K562 (cell line): ENCODE data around the gene COL8A2. TPM values are rescaled to one million over a fixed set of nuclear protein-coding genes. Genes with fewer than 3 reads are reported as not detected.

Experiments
- ARHGAP35 ChIP-seq: fragments of 450-650 bp; IDR thresholded peaks from 2 replicates; pipeline ENCODE4 v1.6.1; 2018; ENCODE audit not compliant: partially characterized antibody
- CBFB ChIP-seq: sonication (generic); formaldehyde crosslinking; IDR thresholded peaks from 2 replicates; pipeline ENCODE4 v1.4.0; 2020; ENCODE audit warnings: mild to moderate bottlenecking, missing genetic modification reagents
- CHD4 ChIP-seq: fragments of 200-600 bp; sonication (generic); IDR thresholded peaks from 3 replicates; pipeline ENCODE4 v1.6.1; 2012; ENCODE audit warnings: low read depth, mild to moderate bottlenecking, mixed read lengths, low read length, inconsistent platforms; ENCODE audit not compliant: insufficient read depth, insufficient replicate concordance, poor library complexity, severe bottlenecking
- DDX20 ChIP-seq: fragments of 450-650 bp; IDR thresholded peaks from 2 replicates; pipeline ENCODE4 v1.6.1; 2016; ENCODE audit warnings: missing genetic modification characterization, low read depth, mild to moderate bottlenecking, missing compliant biosample characterization, moderate library complexity
- DPF2 ChIP-seq: fragments of 450-650 bp; IDR thresholded peaks from 2 replicates; pipeline ENCODE4 v1.6.1; 2016
- KLF13 ChIP-seq: fragments of 450-650 bp; IDR thresholded peaks from 2 replicates; pipeline ENCODE4 v1.6.1; 2016; ENCODE audit warnings: missing genetic modification characterization, low read depth, mild to moderate bottlenecking, missing compliant biosample characterization, moderate library complexity, borderline replicate concordance
- POLR2B ChIP-seq: fragments of 450-650 bp; IDR thresholded peaks from 2 replicates; pipeline ENCODE4 v1.6.1; 2018; ENCODE audit warnings: low read depth; ENCODE audit not compliant: partially characterized antibody
- POLR3G ChIP-seq: IDR thresholded peaks from 2 replicates; pipeline ENCODE4 v1.6.1; 2011; ENCODE audit not compliant: insufficient read length, insufficient replicate concordance; ENCODE audit errors: extremely low read depth
- RBM39 ChIP-seq: fragments of 200-400 bp; formaldehyde crosslinking; optimal IDR thresholded peaks from 2 replicates; pipeline ENCODE3; 2018; ENCODE audit warnings: low read depth, low read length
- SIRT6 ChIP-seq: IDR thresholded peaks from one replicate; pipeline ENCODE4 v1.6.1; 2012; ENCODE audit warnings: low read depth, mild to moderate bottlenecking, control low read depth, inconsistent platforms, low read length, moderate library complexity
- TBL1XR1 ChIP-seq, 2 experiments: IDR thresholded peaks; 2 replicates each; pipeline ENCODE4 v1.6.1; 2012; ENCODE audit warnings: improper control_type of control experiment in 2 of 2, low read length in 2 of 2, mild to moderate bottlenecking in 1 of 2
- TRIM28 ChIP-seq: fragments of 450-650 bp; IDR thresholded peaks from 2 replicates; pipeline ENCODE4 v1.6.1; 2017
- polyA plus RNA-seq, 8 experiments: library from polyadenylated mRNA; depleted of rRNA in 4 of 8; stranded (reverse) in 5 of 8; unstranded in 3 of 8; fragments of >200 nt; fragmentation: Nextera tagmentation in 2 of 8; fragmentation: Illumina TruSeq in 1 of 8; extraction: Ambion mirVana in 2 of 8; extraction: Trizol in 1 of 8; gene quantifications; 2 replicates each; pipeline versions ENCODE4 v1.2.1 to v1.2.3, GENCODE V29; 2011 to 2014; ENCODE audit warnings: inconsistent platforms in 1 of 8, missing spikeins in 1 of 8
- total RNA-seq, 7 experiments: library from RNA; depleted of rRNA in 6 of 7; stranded (reverse); fragments of >200 nt in 6 of 7; fragmentation: Illumina TruSeq in 2 of 7; extraction: Trizol in 2 of 7; gene quantifications; 2 replicates each; pipeline versions ENCODE4 v1.2.1 to v1.2.3, GENCODE V29; 2011 to 2021; ENCODE audit warnings: low replicate concordance in 1 of 7
- TF ChIP-seq, protein P1 (sequence below): fragments of 450-650 bp; IDR thresholded peaks from 2 replicates; pipeline ENCODE4 v1.6.1; 2018; ENCODE audit warnings: mild to moderate bottlenecking, low read depth; ENCODE audit not compliant: partially characterized antibody
- TF ChIP-seq, protein P2 (sequence below), 2 experiments: IDR thresholded peaks; 2 replicates each; pipeline ENCODE4 v1.6.1; 2012; ENCODE audit warnings: improper control_type of control experiment in 2 of 2, low read depth in 2 of 2, low read length in 2 of 2, borderline replicate concordance in 1 of 2
- TF ChIP-seq, protein P3 (sequence below): fragments of 450-650 bp; formaldehyde crosslinking; IDR thresholded peaks from 2 replicates; pipeline ENCODE4 v1.4.0; 2020; ENCODE audit warnings: mild to moderate bottlenecking, mixed read lengths
- TF ChIP-seq, protein P4 (sequence below): sonication (generic); formaldehyde crosslinking; IDR thresholded peaks from 2 replicates; pipeline ENCODE4 v1.8.1; 2022; ENCODE audit warnings: missing genetic modification reagents
- TF ChIP-seq, protein P5 (sequence below): fragments of 250-450 bp; sonication (Bioruptor Pico); IDR thresholded peaks from 2 replicates; pipeline ENCODE4 v1.8.0; 2021; ENCODE audit warnings: moderate library complexity, mild to moderate bottlenecking, inconsistent platforms

Gene COL8A2
- total and polyA plus RNA-seq, 9 of the 15 experiments (the other 6 are each of a cell fraction or from before 2014, with no cell fraction given) = 0.03 to 0.14 (median 0.04) TPM; not detected in 5

DNA sequence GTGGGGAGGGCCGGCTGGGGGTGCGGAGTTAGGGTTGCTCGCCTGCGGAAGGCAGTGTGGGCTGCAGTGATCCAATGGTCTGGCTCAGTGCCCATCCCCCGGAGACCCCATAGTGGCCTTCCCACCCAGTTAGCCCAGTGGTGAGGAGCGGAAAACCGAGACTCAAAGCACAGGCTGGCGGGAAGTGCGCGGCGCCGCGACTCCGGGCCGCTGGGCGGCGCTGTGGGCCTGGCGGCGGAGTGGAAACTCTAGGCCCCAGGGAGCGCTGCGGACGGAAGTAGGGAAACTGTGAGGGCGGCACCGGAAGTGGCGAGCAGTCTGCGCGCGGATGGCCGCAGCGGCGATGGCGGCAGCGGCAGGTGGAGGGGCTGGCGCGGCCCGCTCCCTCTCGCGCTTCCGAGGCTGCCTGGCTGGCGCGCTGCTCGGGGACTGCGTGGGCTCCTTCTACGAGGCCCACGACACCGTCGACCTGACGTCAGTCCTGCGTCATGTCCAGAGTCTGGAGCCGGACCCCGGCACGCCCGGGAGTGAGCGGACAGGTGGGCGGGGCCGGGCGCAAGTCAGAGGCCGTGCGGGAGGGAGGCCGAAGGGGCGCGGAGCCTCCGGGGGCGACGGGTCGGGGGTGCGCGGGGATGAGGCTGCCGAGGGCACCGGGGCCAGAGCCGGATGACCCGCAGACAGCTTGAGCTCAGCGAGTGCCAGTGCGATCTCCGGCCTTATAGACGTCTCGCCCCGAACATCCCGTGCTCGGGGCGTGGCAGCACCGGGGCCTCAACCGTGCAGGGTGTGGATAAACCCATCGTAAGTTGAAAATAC is 36.2 kb downstream of the COL8A2 start, which contains the start of gene ADPRS (continued):
- TF ChIP-seq, protein P1, sequence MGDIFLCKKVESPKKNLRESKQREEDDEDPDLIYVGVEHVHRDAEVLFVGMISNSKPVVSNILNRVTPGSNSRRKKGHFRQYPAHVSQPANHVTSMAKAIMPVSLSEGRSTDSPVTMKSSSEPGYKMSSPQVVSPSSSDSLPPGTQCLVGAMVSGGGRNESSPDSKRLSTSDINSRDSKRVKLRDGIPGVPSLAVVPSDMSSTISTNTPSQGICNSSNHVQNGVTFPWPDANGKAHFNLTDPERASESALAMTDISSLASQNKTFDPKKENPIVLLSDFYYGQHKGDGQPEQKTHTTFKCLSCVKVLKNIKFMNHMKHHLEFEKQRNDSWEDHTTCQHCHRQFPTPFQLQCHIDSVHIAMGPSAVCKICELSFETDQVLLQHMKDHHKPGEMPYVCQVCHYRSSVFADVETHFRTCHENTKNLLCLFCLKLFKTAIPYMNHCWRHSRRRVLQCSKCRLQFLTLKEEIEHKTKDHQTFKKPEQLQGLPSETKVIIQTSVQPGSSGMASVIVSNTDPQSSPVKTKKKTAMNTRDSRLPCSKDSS = no peak
- TF ChIP-seq, protein P2, sequence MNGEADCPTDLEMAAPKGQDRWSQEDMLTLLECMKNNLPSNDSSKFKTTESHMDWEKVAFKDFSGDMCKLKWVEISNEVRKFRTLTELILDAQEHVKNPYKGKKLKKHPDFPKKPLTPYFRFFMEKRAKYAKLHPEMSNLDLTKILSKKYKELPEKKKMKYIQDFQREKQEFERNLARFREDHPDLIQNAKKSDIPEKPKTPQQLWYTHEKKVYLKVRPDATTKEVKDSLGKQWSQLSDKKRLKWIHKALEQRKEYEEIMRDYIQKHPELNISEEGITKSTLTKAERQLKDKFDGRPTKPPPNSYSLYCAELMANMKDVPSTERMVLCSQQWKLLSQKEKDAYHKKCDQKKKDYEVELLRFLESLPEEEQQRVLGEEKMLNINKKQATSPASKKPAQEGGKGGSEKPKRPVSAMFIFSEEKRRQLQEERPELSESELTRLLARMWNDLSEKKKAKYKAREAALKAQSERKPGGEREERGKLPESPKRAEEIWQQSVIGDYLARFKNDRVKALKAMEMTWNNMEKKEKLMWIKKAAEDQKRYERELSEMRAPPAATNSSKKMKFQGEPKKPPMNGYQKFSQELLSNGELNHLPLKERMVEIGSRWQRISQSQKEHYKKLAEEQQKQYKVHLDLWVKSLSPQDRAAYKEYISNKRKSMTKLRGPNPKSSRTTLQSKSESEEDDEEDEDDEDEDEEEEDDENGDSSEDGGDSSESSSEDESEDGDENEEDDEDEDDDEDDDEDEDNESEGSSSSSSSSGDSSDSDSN (IDR thresholded peaks at IDR 0.05; ENCODE audit: borderline replicate concordance in 1 of 2, low read depth in 2 of 2, low read length in 2 of 2) = 0 out of 4 replicates have a peak, but pooled peaks of 1 of the 2 experiments have one; percentile 29
- TF ChIP-seq POLR2B (peak; percentile 94), TRIM28 (no peak; the same call in 1 of the 2 replicates), DPF2 (no peak; the same call in 1 of the 2 replicates), ARHGAP35 (no peak), POLR3G (no peak), TBL1XR1 (IDR thresholded peaks at IDR 0.05; ENCODE audit: low read length in 2 of 2) (peak in 1 of 2 experiments; percentile 29; a peak in 1 of 4 replicates), KLF13 (tag) (peak; percentile 99), SIRT6 (no peak), RBM39 (no peak), CBFB (CRISPR knock-in tag) (0 out of 2 replicates have a peak, but pooled peaks have one; percentile 87), CHD4 (no peak), DDX20 (tag) (no peak)
- TF ChIP-seq, protein P3, sequence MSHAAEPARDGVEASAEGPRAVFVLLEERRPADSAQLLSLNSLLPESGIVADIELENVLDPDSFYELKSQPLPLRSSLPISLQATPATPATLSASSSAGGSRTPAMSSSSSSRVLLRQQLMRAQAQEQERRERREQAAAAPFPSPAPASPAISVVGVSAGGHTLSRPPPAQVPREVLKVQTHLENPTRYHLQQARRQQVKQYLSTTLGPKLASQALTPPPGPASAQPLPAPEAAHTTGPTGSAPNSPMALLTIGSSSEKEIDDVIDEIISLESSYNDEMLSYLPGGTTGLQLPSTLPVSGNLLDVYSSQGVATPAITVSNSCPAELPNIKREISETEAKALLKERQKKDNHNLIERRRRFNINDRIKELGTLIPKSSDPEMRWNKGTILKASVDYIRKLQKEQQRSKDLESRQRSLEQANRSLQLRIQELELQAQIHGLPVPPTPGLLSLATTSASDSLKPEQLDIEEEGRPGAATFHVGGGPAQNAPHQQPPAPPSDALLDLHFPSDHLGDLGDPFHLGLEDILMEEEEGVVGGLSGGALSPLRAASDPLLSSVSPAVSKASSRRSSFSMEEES (CRISPR knock-in tag) = no peak
- TF ChIP-seq, protein P4, sequence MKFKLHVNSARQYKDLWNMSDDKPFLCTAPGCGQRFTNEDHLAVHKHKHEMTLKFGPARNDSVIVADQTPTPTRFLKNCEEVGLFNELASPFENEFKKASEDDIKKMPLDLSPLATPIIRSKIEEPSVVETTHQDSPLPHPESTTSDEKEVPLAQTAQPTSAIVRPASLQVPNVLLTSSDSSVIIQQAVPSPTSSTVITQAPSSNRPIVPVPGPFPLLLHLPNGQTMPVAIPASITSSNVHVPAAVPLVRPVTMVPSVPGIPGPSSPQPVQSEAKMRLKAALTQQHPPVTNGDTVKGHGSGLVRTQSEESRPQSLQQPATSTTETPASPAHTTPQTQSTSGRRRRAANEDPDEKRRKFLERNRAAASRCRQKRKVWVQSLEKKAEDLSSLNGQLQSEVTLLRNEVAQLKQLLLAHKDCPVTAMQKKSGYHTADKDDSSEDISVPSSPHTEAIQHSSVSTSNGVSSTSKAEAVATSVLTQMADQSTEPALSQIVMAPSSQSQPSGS (CRISPR knock-in tag) = peak; percentile 45; the same call in 1 of the 2 replicates
- TF ChIP-seq, protein P5, sequence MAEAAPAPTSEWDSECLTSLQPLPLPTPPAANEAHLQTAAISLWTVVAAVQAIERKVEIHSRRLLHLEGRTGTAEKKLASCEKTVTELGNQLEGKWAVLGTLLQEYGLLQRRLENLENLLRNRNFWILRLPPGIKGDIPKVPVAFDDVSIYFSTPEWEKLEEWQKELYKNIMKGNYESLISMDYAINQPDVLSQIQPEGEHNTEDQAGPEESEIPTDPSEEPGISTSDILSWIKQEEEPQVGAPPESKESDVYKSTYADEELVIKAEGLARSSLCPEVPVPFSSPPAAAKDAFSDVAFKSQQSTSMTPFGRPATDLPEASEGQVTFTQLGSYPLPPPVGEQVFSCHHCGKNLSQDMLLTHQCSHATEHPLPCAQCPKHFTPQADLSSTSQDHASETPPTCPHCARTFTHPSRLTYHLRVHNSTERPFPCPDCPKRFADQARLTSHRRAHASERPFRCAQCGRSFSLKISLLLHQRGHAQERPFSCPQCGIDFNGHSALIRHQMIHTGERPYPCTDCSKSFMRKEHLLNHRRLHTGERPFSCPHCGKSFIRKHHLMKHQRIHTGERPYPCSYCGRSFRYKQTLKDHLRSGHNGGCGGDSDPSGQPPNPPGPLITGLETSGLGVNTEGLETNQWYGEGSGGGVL (CRISPR knock-in tag) = no peak
